Natural killer cell (primary cell): Measurements from ENCODE around the gene DYNC1LI2. TPM values are rescaled to one million over a fixed set of nuclear protein-coding genes. Genes with fewer than 3 reads are reported as not detected.

Experiments used
- ATAC-seq, 3 donors: fragments of 150-1000 bp in 2 of 3; fragments of 200-7000 bp in 1 of 3; cut with Tn5 transposase; 1 replicate in 1 of 3; 2 replicates in 2 of 3; pipeline ENCODE4 v1.10.0; 2021; ENCODE audit warnings: mild to moderate bottlenecking in 2 of 3, moderate library complexity in 2 of 3
- DNase-seq, 2 donors: peaks; one replicate each; pipeline versions ENCODE4 v3.0.0 to v3.0.0-alpha.2; 2013 to 2021; ENCODE audit warnings: mixed read lengths in 1 of 2
- H3K27ac ChIP-seq: one replicate; pipeline ENCODE4 v1.5.1; 2013; ENCODE audit warnings: mild to moderate bottlenecking, low read length
- H3K27me3 ChIP-seq: one replicate; pipeline ENCODE4 v1.6.1; 2013; ENCODE audit warnings: low read length; ENCODE audit not compliant: control insufficient read depth, insufficient read depth
- H3K36me3 ChIP-seq: one replicate; pipeline ENCODE4 v1.6.1; 2013; ENCODE audit warnings: low read length; ENCODE audit not compliant: control insufficient read depth, insufficient read depth
- H3K4me1 ChIP-seq: one replicate; pipeline ENCODE4 v1.6.1; 2013; ENCODE audit warnings: low read length; ENCODE audit not compliant: control insufficient read depth, insufficient read depth
- H3K4me3 ChIP-seq: one replicate; pipeline ENCODE4 v1.5.1; 2013; ENCODE audit warnings: low read length
- H3K9me3 ChIP-seq: one replicate; pipeline ENCODE4 v1.6.1; 2013; ENCODE audit warnings: low read length; ENCODE audit not compliant: control insufficient read depth, insufficient read depth
- H3K27ac Mint-ChIP-seq, 2 donors: one replicate each; pipeline ENCODE4 v1.8.0; 2022; ENCODE audit warnings: mild to moderate bottlenecking in 2 of 2, mixed read lengths in 2 of 2, moderate library complexity in 1 of 2
- H3K27me3 Mint-ChIP-seq, 2 donors: one replicate each; pipeline ENCODE4 v1.8.0; 2022; ENCODE audit warnings: low read depth in 2 of 2, mixed read lengths in 2 of 2
- H3K36me3 Mint-ChIP-seq: one replicate; pipeline ENCODE4 v1.8.0; 2022; ENCODE audit warnings: mixed read lengths
- H3K4me1 Mint-ChIP-seq, 2 donors: one replicate each; pipeline ENCODE4 v1.8.0; 2022; ENCODE audit warnings: mixed read lengths in 2 of 2
- H3K4me3 Mint-ChIP-seq: one replicate; pipeline ENCODE4 v1.8.0; 2022; ENCODE audit warnings: mild to moderate bottlenecking, moderate library complexity, mixed read lengths
- H3K9me3 Mint-ChIP-seq, 2 donors: one replicate each; pipeline ENCODE4 v1.8.0; 2022; ENCODE audit warnings: mixed read lengths in 2 of 2
- CTCF ChIP-seq: fragments of 200-600 bp; IDR thresholded peaks from one replicate; pipeline ENCODE4 v1.8.0; 2022; ENCODE audit warnings: antibody characterized with exemption
- WGBS: methylation state at CpG from one replicate; pipeline ENCODE4 v1.1.7; 2013; ENCODE audit warnings: missing lambda C conversion rate; ENCODE audit not compliant: insufficient coverage; 5-methylcytosine and 5-hydroxymethylcytosine counted together
- intact Hi-C: fragments of 100-400 bp; cut with micrococcal nuclease; formaldehyde crosslinking; loops from one replicate; pipeline ENCODE4 v1.14.2; 2022
- total RNA-seq, 4 donors: library from RNA; stranded (reverse); fragments of 120-200 nt in 1 of 4; gene quantifications; one replicate each; pipeline versions ENCODE4 v1.2.3 to v1.2.4, GENCODE V29; 2013 to 2022

Gene DYNC1LI2
- total RNA-seq, 3 donors from 2014 or later (not counting 1 experiment from before 2014, with no cell fraction given): 105 to 115 (median 110) TPM

DNA sequence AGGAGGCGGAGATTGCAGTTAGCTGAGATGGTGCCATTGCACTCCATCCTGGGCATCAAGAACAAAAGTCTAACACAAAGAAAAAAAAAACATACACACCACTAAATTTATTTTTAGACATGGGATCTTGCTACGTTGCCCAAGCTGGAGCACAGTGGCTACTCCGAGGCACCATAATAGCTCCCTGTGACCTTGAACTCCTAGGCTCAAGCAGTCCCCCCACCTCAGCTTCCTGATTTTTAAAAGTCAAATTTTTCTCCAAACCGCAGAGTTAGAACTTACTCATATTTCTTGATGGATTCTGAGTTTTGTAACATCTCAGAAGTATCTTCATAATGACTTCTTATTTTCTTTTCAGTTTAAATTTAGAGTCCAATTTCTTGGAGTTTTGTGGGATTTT lies 58.3 kb downstream of the DYNC1LI2 start:
- WGBS: 90% methylated on average over 4 of the region's 4 CpGs
- Mint-ChIP-seq H3K27me3 (peaks cover 18 to 23% of the 10 kb centered on the region in 2 donors), H3K9me3 (no peaks in the 10 kb centered on the region), H3K27ac (no peak overlapping the region), H3K4me1 (peaks cover 6 to 12% of the 10 kb centered on the region in 2 donors), H3K4me3 (no peak overlapping the region), H3K36me3 (no peaks in the 10 kb centered on the region)
- intact Hi-C loops: no loop called here
- Histone ChIP-seq H3K36me3 (no peaks in the 10 kb centered on the region), H3K4me3 (no peak overlapping the region), H3K4me1 (peaks cover 20% of the 10 kb centered on the region), H3K27me3 (peaks cover 5% of the 10 kb centered on the region), H3K9me3 (no peaks in the 10 kb centered on the region), H3K27ac (no peak overlapping the region)
- DNase-seq: no peak
- no peak for TF ChIP-seq CTCF
- ATAC-seq: no peak

DNA sequence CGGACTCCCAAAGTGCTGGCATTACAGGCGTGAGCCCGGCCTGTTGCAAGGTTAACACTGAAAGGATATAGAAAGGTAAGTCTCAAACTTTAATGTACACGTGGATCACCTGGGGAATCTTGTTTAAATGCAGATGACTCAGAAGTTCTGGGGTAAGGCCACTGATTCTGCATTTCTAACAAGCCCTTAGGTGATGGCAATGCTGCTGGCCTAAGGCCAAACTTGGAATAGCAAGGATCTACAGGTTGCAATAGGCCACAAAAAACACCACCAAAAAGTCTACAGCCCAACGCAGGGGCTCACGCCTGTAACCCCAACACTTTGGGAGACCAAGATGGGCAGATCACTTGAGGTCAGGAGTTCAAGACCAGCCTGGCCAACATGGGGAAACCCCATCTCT lies 59.1 kb downstream of the DYNC1LI2 start:
- Mint-ChIP-seq H3K27me3 (peaks cover 18 to 23% of the 10 kb centered on the region in 2 donors), H3K36me3 (no peaks in the 10 kb centered on the region), H3K4me3 (no peak overlapping the region)

GRCh38 chr16:66691234-66691633 lies 60.2 kb downstream of the DYNC1LI2 start:
- H3K27me3 ChIP-seq: no peaks in the 10 kb centered on the region
- H3K9me3 ChIP-seq: no peaks in the 10 kb centered on the region
- H3K36me3 ChIP-seq: no peaks in the 10 kb centered on the region
- TF ChIP-seq CTCF: no peak
- H3K27ac ChIP-seq: no peak overlapping the region
- no peaks in the 10 kb centered on the region for H3K9me3 Mint-ChIP-seq
- ATAC-seq: no peak
- H3K27me3 Mint-ChIP-seq: peaks cover 18 to 23% of the 10 kb centered on the region in 2 donors
- peaks cover 11% of the 10 kb centered on the region for H3K4me1 ChIP-seq
- H3K4me1 Mint-ChIP-seq: peaks cover 6 to 12% of the 10 kb centered on the region in 2 donors
- H3K27ac Mint-ChIP-seq: no peak overlapping the region
- DNase-seq: no peak
- no peaks in the 10 kb centered on the region for H3K36me3 Mint-ChIP-seq
- intact Hi-C loops: no loop called here
- H3K4me3 Mint-ChIP-seq: no peak overlapping the region
- 52% methylated on average over 4 of the region's 6 CpGs for WGBS
- no peak overlapping the region for H3K4me3 ChIP-seq

More for the DNA sequence above, 59.1 kb downstream of the DYNC1LI2 start:
- intact Hi-C loops: no loop called here
- ATAC-seq: no peak
- Histone ChIP-seq H3K4me1 (peaks cover 17% of the 10 kb centered on the region), H3K9me3 (no peaks in the 10 kb centered on the region), H3K27ac (no peak overlapping the region), H3K27me3 (peaks cover 2% of the 10 kb centered on the region), H3K36me3 (no peaks in the 10 kb centered on the region), H3K4me3 (no peak overlapping the region)
- peaks cover 6 to 12% of the 10 kb centered on the region in 2 donors for H3K4me1 Mint-ChIP-seq
- H3K27ac Mint-ChIP-seq: no peak overlapping the region
- WGBS: 89% methylated on average over 6 of the region's 6 CpGs
- TF ChIP-seq CTCF: no peak
- DNase-seq: no peak
- no peaks in the 10 kb centered on the region for H3K9me3 Mint-ChIP-seq
